ENCODE results near the gene OR7G2.

The OR7G2 gene

GRCh38 chr19:9107375-9107774 is at the start of gene OR7G2:
Gene OR7G2, minus strand, starts transcription at chr19:9107475. Its CDS starts 4,232 bp downstream, at chr19:9103243.
- DNase-seq (ENCODE audit: low spot score), result no peak

DNA sequence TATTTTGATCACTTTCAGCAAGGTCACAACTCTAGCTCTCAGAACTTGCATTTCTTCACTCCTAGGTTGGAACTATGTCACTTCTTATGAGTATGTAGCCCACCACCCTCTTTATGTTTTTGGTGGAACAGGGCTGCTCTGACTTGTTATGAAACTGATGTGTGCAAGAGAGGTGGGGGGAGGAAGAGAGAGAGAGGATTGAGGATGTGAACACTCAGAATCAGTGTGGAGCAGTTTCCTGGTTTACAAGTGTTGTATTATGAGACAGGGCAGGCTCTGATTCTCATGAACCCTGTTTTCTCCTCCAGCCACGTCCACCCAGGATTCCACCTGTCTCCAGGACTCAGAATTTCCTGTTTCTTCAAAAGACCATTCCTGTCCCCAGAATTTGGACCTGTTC is 49.0 kb upstream of the OR7G2 start:
- no peak for DNase-seq (ENCODE audit: low spot score)

- no peak for DNase-seq (ENCODE audit: low spot score)
These were observed 48.3 kb upstream of the OR7G2 start for GRCh38 chr19:9155591-9155990.

DNA sequence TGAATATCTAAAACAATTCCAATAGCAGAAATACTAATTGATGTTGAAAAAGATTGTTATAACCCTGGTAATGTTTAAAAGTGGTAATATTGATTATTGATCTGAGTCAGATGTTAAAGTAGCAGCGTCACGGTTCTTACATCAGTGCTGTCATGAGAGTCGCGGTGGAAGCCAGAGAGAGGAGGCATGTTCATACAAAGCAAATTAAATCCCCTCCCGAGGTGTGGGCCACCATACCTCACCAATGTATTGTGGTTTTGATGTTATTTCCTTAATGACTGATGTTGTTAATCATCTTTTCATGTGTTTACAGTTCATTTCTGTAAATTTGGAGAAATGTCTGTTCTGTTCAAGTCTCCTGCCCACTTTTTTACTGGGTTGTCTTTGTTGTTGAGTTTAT is 44.1 kb upstream of the OR7G2 start:
- DNase-seq (ENCODE audit: low spot score), result no peak

DNA sequence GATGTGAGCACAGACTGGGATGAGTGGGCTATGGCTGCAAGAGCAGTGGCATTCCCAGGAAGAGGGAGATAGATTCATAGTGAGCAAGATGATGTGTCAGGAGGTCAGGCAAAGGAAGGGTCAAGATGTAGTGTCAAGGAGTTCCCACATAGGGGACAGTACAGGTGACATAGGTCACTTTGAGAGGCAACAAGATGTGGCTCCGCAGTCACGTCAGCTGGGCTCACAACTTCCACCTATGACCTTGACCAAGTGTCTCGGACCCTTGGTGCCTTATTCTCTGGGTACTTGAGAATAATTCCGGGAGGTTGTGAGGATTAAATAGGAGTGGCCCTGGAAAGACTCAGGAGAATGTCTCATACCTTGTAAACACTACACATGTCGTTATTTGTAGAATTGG is 43.4 kb upstream of the OR7G2 start:
- no peak for DNase-seq (ENCODE audit: low spot score)

DNA sequence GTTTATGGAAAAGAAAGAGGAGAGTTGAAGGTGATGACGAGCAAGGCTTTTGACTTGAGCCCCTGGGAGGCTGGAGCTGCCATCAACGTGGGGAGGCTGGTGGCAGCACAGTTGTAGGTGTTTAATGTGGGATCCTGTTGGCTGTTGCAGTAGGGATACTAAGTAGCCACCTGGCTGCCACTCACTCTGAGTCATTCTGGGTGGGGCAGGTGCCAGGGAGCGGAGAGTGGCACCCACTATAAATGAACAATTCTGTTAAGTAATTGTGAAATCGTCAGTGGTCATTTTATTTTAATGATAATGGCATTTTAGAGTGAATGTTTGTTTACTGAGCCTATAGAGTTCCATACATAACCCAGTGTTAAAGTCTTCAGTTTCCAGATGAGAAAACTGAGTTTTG is 42.7 kb upstream of the OR7G2 start:
- DNase-seq (ENCODE audit: low spot score), result no peak

DNA sequence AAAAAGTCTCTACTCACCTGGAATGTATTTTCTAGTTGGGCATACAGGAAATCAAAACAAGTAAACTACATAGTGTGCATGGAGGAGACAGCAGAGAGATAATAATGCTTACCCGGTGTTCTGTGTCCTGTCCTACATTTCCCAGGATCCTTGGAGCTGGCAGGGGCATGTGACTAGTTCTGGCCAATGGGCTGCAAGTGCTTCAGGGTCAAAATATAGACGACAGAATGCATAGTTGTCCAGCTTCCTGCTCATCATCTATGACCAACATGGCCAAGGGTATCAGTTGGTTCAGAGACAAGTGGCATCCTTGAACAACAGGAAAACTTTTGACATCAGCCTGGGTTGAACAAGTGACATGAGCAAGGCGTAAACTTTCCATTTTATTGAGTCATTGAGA is 41.4 kb upstream of the OR7G2 start:
- no peak for DNase-seq (ENCODE audit: low spot score)

- no peak for DNase-seq (ENCODE audit: low spot score)
These were observed 39.6 kb upstream of the OR7G2 start for GRCh38 chr19:9146882-9147281.

GRCh38 chr19:9144920-9145319 is 37.6 kb upstream of the OR7G2 start:
- no peak for DNase-seq (ENCODE audit: low spot score)

- peak; percentile 93 for DNase-seq (ENCODE audit: low spot score)
These were observed 33.0 kb upstream of the OR7G2 start, which contains the start of gene ZNF317 for GRCh38 chr19:9140159-9140874. Gene ZNF317, plus strand, starts transcription at chr19:9140397. Its CDS starts 15,620 bp downstream, at chr19:9156017.

GRCh38 chr19:9139609-9140158 is 32.4 kb upstream of the OR7G2 start:
- DNase-seq (ENCODE audit: low spot score), result no peak

DNA sequence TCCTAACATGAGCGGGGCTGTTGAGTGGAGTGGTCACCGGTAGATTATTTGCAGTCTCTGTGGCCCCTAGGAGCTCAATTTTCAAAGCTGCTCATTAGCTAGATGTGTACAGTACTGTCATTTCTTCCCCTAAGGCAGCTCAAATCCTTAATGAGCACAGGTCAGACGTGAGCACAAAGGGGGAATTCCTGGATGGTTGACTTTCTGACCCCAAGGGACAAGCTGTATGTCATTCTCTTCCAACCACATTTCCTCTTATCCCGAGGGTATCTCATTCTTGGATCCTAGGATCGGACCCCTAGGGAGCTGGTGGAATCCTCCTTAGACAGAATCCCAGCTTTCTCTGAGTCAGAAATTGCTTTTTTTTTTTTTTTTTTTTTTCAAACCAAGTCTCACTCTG is 25.1 kb upstream of the OR7G2 start:
- no peak for DNase-seq (ENCODE audit: low spot score)

DNA sequence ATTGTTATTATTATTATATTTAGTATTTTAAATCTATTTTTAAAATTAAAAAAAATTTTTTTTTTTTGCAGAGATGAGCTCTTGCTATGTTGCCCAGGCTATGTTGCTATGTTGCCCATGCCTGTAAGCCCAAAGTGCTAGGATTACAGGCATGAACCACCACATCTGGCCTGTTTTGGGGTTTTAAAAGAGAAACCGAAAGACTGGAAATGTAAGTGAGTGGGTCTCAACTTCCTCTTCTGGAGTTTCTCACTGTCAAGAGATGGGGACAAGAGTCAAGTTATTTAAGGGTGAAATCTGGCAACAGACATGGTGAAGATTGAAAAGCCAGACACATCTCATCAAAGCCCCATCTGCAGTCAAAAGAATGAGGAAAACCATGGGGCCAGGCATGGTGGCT is 23.7 kb upstream of the OR7G2 start:
- DNase-seq (ENCODE audit: low spot score), result peak; percentile 31

DNA sequence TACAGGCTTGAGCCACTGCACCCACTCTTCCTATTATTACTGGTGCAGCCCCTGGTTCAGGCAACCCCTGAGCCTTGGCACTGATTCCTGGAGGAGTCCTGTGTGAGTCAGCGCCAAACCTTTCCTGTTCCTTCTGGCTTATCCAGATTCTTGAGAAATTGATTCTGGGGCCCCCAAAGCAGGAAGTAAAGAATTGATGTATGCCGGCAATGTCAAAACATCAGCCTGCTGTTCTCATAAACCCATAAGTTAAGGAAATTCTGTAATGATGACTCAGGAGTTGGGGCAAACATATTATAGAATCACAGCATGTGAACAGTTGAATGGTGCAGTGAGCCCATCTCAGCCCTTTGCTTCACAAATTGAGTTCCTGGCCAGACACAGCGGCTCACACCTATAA is 20.9 kb upstream of the OR7G2 start:
- DNase-seq (ENCODE audit: low spot score), result no peak

GRCh38 chr19:9126900-9127405 is 19.7 kb upstream of the OR7G2 start, which contains the start of gene OR7G3:
Gene OR7G3, minus strand, starts transcription at chr19:9126950. Its CDS starts 0 bp downstream, at chr19:9126950.
- no peak for DNase-seq (ENCODE audit: low spot score)

- no peak for DNase-seq (ENCODE audit: low spot score)
These were observed 9.3 kb upstream of the OR7G2 start for GRCh38 chr19:9116547-9116946.

- no peak for DNase-seq (ENCODE audit: low spot score)
These were observed 8.1 kb upstream of the OR7G2 start, which contains the start of gene OR7G1 for GRCh38 chr19:9115307-9115813. Gene OR7G1, minus strand, starts transcription at chr19:9115763. Its CDS starts 0 bp downstream, at chr19:9115763.

GRCh38 chr19:9109959-9110358 is 2.7 kb upstream of the OR7G2 start:
- no peak for DNase-seq (ENCODE audit: low spot score)

GRCh38 chr19:9086761-9087160 is 20.5 kb downstream of the OR7G2 start, which contains the start of gene OR1M1:
Gene OR1M1, plus strand, starts transcription at chr19:9087061. Its CDS starts 6,184 bp downstream, at chr19:9093245.
- no peak for DNase-seq (ENCODE audit: low spot score)

- no peak for DNase-seq (ENCODE audit: low spot score)
These were observed 28.6 kb downstream of the OR7G2 start for GRCh38 chr19:9078651-9079050.

DNA sequence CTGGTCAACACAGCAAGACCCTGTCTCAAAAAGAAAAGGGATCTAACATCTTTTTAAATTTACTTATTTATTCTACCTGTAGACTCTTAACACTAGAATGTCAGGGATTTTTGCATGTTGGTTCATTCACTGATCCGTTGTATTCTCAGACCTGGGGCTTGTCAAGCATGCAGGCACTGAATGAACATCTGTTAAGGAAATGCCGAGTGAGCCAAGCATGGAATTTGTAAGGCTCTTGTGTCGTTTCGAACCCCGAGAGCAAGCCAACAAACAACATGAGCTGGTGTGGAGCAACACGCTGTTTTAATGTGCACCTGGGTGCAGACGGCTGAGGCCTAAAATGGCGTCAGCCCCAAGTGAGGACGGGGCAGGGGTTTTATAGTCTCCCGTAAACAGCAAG is 30.4 kb downstream of the OR7G2 start:
- DNase-seq (ENCODE audit: low spot score), result no peak

DNA sequence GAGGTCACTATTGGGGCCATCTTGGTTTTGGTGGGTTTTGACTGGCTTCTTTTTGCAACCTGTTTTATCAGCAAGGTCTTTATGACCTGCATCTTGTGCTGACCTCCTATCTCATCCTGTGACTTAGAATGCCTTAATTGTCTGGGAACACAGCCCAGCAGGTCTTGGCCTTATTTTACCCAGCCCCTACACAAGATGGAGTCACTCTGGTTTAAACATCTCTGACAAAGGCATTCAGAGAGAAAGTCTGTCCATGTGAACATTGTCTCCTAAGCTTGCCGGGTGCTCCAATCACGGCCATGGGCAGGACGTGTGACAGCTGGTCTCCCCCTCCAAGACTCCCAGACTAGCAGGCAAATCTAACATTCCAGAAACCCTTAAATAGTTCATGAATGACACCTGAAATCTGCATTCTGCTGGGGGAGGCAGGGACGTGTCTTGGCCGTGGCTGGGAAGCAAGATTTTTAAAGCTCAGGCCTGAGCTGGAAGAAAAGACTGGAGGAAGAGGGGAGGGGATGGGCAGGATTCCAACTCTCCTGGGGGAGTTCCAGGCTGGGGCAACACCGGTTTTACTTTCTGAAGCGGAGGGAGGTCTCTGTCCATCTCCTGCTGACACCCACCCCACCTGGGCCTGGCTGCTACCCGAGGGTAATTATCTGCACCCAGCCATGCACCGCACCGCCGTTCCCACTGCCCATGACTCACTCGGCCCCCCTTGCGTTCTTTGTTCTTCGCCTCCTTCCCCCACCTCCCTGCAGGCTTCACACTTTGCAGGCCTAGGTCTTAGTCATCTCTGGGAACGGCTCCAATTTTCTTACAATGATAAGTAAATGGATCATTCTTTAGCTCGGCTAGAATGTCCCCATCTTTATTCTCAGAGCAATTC is 32.0 kb downstream of the OR7G2 start:
- peak; percentile 42 for DNase-seq (ENCODE audit: low spot score)

Measured in pons (tissue), 1 donor.